ENCODE measurements around the gene BCO2.
"Not testable (repeated sequence)": the region's sequence is repeated elsewhere in the genome, so short reads cannot be mapped to it uniquely, and the experiment has no call there.

The BCO2 gene, protein sequence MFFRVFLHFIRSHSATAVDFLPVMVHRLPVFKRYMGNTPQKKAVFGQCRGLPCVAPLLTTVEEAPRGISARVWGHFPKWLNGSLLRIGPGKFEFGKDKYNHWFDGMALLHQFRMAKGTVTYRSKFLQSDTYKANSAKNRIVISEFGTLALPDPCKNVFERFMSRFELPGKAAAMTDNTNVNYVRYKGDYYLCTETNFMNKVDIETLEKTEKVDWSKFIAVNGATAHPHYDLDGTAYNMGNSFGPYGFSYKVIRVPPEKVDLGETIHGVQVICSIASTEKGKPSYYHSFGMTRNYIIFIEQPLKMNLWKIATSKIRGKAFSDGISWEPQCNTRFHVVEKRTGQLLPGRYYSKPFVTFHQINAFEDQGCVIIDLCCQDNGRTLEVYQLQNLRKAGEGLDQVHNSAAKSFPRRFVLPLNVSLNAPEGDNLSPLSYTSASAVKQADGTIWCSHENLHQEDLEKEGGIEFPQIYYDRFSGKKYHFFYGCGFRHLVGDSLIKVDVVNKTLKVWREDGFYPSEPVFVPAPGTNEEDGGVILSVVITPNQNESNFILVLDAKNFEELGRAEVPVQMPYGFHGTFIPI

DNA sequence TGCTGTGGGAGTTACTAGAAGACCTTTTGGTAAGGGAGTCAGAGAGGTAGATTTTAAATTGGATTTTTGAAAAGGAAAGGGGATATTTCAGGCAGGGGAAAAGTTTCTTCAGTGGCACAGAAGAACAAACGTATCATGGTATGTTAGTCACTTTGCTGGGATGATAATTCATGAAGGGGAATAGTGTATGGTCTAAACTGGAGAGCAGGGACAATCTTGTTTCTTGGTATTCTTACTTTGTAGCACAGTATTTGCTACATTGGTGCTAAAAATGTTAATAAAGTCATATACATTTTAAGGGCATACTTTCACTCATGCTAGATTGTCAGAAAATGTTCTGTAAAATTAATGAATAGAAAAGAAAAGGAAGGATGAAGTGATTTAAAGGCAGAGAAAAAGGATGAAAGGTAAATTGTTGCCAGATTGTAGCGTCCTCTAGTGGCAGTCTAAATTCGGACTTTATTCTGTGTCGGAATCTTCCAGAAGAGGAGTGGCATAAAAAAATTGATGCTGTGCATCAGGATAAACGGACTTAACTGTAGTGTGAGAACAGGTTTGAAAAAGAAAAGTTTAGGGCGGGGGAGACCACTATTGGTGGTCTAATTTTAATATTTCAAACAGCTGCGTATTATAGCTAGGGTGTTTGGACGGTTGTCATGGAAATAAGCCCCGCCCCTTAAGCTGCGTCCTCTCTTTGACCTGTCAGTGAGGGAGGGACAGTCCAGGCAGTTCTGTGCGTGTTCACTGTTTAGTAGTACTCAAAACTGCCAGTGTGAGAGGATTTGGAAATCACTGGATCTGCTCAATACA, at the start of gene BCO2:
BCO2 (plus strand) TSS at position 724 of the 810 bp plus-strand sequence. CDS start 90 bp downstream, outside the sequence.
- peak; percentile 15 for DNase-seq

GRCh38 chr11:112127056-112127455, 48.3 kb upstream of the BCO2 start:
- DNase-seq = no peak

DNA sequence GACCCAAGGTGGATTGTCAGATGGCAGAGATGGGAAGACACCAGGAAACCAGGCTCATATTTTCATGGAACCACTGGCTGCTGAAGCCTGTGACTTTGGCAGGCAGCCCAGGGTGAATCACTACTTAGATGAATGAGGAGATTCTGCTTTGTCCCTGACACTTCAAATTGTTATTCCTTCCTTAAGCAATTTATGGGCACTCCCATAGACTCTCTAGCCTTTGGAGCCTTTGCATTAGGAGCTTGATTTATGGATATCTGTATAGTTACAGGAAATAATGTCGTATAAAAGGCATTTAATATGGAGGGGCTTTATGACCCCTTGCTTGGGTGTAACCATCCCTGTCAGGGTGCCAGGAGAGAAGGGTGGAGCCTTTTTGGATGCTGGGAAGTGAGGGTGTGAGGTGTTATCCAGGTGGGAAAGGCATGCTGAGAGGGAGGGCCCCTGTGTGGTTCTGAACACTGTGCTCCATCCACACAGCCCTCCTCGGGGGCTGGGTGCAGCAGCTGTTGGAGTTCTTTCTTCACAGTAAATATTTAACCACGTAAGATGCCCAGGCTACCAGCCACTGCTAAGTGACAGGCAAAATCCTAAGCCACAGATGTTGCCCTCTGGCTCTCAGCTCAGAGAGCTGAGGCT, 46.7 kb upstream of the BCO2 start:
- DNase-seq = peak; percentile 59

DNA sequence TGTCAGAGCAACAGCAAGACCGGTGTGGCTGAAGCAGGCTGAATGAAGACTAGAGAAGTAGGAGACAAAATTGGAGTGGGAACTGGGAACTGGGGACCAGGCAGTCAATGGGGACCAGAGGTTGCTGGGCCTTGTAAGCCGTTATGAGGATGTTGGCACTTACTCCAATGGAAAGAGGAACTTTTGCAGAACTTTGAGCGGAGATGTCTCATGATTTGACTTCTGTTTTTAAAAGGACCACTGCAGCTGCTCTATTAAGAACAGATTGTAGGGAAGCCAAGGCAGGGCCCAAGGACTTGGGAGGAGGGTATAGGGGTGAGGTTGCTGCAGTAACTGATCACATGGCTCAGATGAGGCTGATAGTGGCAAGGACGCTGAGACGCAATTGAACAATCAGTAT, 45.7 kb upstream of the BCO2 start:
- DNase-seq = no peak

DNA sequence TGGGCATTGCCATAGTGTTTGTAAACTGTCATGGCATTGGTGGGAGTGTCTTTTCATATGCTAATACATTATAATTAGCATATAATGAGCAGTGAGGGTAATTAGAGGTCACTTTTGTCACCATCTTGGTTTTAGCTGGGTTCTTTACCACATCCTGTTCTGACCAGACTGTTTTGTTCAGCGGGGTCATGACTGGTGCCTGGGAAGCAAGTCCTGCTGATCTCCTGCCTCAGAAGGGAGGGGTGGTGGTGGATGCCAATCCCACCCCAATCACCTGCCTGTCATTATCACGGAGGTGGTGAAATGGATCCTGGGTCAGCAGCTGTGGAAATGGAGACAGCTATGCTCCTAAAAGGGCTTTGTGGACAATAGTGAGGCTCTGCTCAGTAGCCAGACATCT, 42.6 kb upstream of the BCO2 start:
- no peak for DNase-seq

GRCh38 chr11:112134473-112134872, 40.8 kb upstream of the BCO2 start:
- DNase-seq = no peak

DNA sequence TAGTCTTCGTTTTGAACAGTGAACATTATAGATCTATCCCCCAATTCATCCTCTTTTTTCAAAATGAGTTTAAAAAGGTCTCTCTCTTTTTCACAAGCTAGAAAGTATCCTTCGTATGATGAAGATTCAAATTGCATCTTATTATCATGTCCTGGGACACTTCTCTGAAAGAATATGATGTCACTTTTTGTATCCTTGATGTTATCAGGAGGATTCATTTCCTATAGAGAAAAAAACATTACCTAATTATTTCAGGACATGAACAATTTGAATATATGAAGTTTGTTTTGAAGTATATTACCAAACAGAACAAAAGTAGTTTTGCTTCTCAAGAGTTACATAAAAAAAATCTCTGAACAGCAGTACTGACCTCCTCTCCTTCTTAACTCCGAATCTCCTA, 31.7 kb upstream of the BCO2 start:
- DNase-seq = no peak

- no peak for DNase-seq
Measured at GRCh38 chr11:112150517-112150916, 24.8 kb upstream of the BCO2 start.

GRCh38 chr11:112156153-112156955, 19.0 kb upstream of the BCO2 start:
- no peak for DNase-seq

DNA sequence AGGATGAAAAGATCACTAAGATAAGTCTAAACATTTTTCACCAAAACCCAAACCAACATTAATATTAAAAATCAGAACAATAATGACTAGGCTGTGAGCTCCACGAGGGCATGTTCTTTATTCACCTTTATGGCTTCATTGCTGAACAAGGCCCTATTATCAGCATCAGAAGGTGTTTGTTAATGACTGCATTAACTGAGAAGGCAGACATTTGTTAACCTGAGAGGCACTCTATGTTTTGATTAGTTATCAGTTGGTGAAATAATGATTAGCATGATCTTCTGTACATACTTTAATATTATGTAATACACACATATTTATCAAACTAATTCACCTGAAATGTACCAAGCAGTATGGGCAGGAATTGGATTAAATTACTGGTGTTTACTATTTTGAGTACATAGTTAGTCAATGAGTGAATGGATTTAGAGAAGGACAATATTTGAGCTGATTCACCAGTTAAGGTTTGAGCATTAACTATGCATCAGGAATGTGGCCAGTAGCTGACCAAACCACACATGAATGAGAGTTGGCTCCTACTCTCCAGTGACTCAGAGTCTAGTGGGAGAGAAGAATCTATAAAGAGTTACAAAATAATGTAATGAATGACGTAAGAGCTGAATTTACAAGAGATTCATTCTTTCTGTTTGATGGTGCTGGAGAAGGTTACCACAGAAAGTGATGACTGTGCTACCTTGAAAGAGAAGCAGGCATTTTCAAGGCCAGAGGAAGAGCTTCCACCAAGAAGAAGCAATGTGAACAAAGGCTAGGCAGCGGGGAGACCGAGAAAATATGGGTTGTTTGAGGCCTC, 18.2 kb upstream of the BCO2 start:
- no peak for DNase-seq

DNA sequence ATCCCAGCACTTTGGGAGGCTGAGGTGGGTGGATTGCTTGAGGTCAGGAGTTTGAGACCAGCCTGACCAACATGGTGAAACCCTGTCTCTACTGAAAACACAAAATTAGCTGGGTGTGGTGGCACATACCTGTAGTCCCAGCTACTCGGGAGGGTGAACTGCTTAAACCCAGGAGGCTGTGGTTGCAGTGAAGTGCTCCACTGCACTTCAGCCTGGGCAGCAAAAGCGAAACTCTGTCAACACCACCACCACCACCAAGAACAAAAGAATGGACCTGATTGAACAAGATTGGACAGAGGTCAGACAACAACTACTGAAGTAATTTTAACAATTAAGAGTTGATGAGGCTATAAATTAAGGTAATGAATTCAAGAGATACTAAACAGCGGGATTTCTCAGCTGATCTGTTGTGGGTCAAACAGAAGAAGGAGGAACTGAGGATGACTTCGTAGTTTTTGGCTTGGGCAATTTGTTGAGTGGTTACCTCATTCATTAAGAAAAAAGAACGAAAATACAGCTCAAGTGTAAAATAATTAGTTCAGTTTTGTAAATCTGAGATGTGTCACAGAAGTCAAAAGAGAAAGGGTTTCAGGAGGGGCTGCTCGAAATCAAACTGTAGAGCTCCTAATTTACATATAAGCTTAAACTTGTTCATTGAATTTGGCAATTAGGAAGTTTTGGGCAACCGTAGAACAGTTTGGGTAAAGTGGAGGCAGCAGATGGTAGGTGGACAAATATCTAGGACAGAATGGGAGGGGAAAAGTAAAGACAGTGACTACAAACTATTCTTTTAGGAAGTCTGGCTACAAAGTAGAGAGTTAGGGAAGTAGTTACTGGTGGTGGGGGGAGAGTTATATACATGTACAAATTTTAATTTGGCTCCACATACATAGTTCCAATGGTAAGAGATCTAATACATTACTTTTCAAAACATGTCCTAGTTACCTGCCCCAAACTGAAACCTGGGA, 15.9 kb upstream of the BCO2 start:
- no peak for DNase-seq

DNA sequence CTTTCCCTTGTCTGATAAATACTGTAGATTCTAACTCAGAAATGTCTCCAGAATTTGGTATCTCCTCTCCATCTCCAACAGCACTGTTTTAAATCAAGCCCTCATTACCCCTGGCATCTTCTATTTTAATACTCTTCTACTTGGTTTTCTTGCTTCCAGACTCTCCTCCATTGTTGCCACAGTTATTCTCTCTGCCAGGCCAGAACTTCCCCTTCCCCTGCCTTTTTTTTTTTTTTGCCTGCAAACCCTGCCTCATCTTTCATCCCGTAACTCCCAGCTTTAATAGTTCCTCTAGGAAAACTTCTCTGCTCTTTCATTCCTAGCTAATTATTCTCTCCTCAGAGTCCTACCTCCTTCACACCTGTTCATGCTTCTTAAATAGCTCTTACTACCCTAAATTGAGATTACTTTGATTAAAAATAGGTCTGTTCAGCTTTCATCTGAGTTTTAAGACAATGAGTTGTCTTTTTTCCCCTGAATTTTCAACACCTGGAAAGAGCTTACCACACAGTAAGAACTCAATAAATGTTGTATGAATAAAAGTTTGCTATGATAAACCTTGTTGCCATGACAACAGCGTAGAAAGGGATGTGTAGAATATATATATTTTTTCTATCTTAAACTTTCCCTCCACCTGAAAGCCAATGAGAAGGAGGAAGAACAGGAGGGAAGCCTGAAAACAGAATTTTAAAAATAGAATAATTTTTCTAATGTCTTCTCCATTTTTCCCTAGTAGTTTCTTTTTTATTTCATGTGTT, 15.0 kb upstream of the BCO2 start:
- DNase-seq = no peak

- no peak for DNase-seq
Measured at GRCh38 chr11:112161012-112161411, 14.3 kb upstream of the BCO2 start.

DNA sequence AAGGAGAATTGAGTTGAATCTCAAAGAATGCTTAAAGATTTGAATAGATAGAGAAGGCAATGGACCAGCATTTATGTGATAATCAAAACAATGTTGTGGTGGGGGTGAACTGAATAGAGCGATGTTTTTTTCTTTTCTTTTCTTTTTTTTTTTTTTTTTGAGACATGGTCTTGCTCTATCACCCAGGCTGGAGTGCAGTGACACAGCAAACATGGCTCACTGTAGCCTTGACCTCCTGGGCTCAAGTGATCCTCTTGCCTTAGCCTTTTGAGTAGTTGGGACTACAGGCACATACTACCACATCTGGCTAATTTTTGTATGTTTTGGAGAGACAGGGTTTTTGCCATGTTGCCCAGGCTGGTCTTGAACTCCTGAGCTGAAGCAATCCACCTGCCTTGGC, 13.1 kb upstream of the BCO2 start:
- DNase-seq = not testable (repeated sequence)

- no peak for DNase-seq
Measured at GRCh38 chr11:112162761-112163546, 12.4 kb upstream of the BCO2 start.

GRCh38 chr11:112163875-112164685, 11.2 kb upstream of the BCO2 start, which contains the start of gene IL18:
TSS of gene IL18 (minus strand) at chr11:112164094. CDS start at chr11:112155053, 9,041 bp downstream.
- no peak for DNase-seq

DNA sequence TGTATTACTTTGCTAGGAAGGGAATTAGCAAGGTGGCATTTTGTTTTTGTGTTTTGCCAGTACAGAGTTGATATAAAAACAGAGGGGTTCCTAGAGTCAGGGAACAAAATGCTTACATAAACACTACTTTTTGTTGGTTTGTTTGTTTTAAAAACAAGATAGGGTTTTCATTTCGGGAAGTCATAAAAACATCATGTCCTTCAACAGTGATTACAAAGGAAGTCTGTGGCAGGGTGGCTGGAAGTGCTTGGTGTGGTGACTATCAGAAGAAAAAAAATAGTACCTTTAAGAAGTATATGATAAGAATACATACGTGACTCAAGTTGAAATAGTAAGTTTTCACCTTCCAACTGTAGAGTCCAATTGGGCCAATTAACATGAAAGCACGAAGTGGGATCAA, 10.3 kb upstream of the BCO2 start:
- DNase-seq = no peak

DNA sequence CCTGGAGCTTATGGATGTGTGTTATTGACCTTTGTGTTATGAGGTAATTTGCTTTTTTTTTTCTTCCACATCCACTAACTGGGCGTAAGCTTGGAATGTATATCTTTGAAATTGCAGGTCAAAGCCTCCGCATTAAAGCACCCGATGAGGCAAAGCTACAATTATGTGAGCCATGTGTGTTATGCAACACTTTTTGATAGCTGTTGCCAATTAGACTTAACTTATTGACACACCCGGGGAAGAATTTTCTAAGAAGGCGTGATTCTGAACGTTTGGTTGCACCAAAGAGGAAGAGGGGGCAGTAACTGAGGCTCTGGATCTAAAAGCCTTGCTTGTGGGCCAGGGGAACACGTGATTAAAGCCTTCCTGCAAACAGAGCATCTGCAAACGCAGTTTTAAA, 8.8 kb upstream of the BCO2 start:
- no peak for DNase-seq

All from SHP77 treated with DMSO at 0.1 percent for 48 hours (cell line).